ENCODE data around the gene SARNP. TPM values are rescaled to one million over a fixed set of nuclear protein-coding genes. Genes with fewer than 3 reads are reported as not detected.

The SARNP gene
- total and polyA plus RNA-seq, 9 of the 15 experiments (the other 6 are each of a cell fraction or from before 2014, with no cell fraction given): 70.1 to 400 (median 198) TPM

- TF ChIP-seq MYC (IDR thresholded peaks at IDR 0.05; ENCODE audit: low read depth, low read length) (peak; percentile 54; the same call in 1 of the 2 replicates), MYC (CRISPR knock-in tag; IDR thresholded peaks at IDR 0.05; ENCODE audit: borderline replicate concordance, low read depth) (no peak), PREB (CRISPR knock-in tag; IDR thresholded peaks at IDR 0.05) (no peak), ZNF324 (CRISPR knock-in tag; IDR thresholded peaks at IDR 0.05) (no peak), CGGBP1 (CRISPR knock-in tag; IDR thresholded peaks at IDR 0.05) (no peak), ZNF232 (CRISPR knock-in tag; IDR thresholded peaks at IDR 0.05) (no peak), JUN (IDR thresholded peaks at IDR 0.05; ENCODE audit: borderline replicate concordance, low read depth, low read length) (no peak), JUN (CRISPR knock-in tag; IDR thresholded peaks at IDR 0.05; ENCODE audit: borderline replicate concordance) (no peak), CHAMP1 (IDR thresholded peaks at IDR 0.05) (no peak), ZNF253 (CRISPR knock-in tag; conservative IDR thresholded peaks at IDR 0.05) (no peak), SFPQ (IDR thresholded peaks at IDR 0.05; ENCODE audit: low read depth, low read length) (no peak), DNMT1 (IDR thresholded peaks at IDR 0.05) (peak; percentile 99), GATAD2A (IDR thresholded peaks at IDR 0.05) (peak; percentile 96), DEAF1 (CRISPR knock-in tag; IDR thresholded peaks at IDR 0.05) (peak; percentile 26; the same call in 1 of the 2 replicates), SMARCA5 (IDR thresholded peaks at IDR 0.05) (peak; percentile 90), ZNF277 (CRISPR knock-in tag; IDR thresholded peaks at IDR 0.05; ENCODE audit: borderline replicate concordance) (no peak), NFIC (IDR thresholded peaks at IDR 0.05) (peak; percentile 57), SUPT5H (IDR thresholded peaks at IDR 0.05) (peak; percentile 80), PCBP1 (IDR thresholded peaks at IDR 0.05; ENCODE audit: low read depth, low read length, poor library complexity, severe bottlenecking) (no peak), ADNP (tag; IDR thresholded peaks at IDR 0.05) (no peak)
These were observed 74.7 kb downstream of the SARNP start, which contains the start of gene GDF11 (continued) for GRCh38 chr12:55742719-55743405.

All from K562 (cell line).